ENCODE measurements around the gene ANKFN1. TPM values are rescaled to one million over a fixed set of nuclear protein-coding genes. Genes with fewer than 3 reads are reported as not detected.

Gene ANKFN1
- total and polyA plus RNA-seq, 10 of the 15 experiments (the other 5 are each of a cell fraction or from before 2014, with no cell fraction given): 0.19 TPM; not detected in 9

DNA sequence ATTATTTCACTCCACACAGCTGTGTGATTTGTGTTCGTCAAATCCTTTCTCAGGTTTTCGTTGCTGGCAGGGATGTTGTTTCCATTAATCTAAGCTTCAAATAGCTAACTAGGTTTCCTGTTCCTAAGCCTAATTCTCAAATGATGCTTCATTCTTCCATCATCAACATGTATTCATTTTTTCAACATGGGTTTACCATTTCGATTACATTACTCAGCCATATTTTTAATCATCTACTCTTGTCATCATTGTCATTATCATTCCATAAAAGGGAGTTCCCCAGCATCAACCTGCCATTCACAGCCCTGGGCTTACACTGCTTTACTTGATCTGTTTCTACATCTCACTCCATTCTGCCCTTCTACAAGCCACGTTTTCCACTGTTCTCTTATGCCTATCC, 33.3 kb upstream of the ANKFN1 start:
- FAIRE-seq (no peak), DNase-seq (ENCODE audit: low read depth, low spot score) (no peak), ATAC-seq (no peak)
- BruUV-seq (replicated peaks): no TSS peak
- no peaks in the 10 kb centered on the region for H3K4me1 ChIP-seq (ENCODE audit: control insufficient read depth, insufficient read depth, low read length)
- SMC1A ChIA-PET (ENCODE audit: uncharacterized antibody, unreplicated experiment): no interaction called here
- in situ Hi-C loops (cut with MboI): no loop called here
- H3K9ac ChIP-seq (ENCODE audit: control insufficient read depth, insufficient read depth, low read length): no peak overlapping the region
- intact Hi-C loops (cut with micrococcal nuclease; ENCODE audit: unreplicated experiment): loop anchor here (10.0 kb wide), 1 partner anchor 195 kb away; no protein-coding TSS in a partner anchor
- RAD21 ChIA-PET (ENCODE audit: unreplicated experiment): no interaction called here
- H3K27me3 ChIP-seq (replicated peaks in 1 of 2; ENCODE audit: control insufficient read depth in 2 of 2, insufficient read depth in 2 of 2, low read length in 1 of 2): no peaks in the 10 kb centered on the region
- no peaks in the 10 kb centered on the region for H4K20me1 ChIP-seq (ENCODE audit: control insufficient read depth, insufficient read depth)
- H3K9me3 ChIP-seq (replicated peaks; ENCODE audit: control insufficient read depth, insufficient read depth, low read length): no peaks in the 10 kb centered on the region
- H2AFZ ChIP-seq (ENCODE audit: control insufficient read depth, low read depth, low read length): no peak overlapping the region
- CTCF ChIA-PET: interaction anchor here (0.8 kb wide), 1 partner anchor 10 kb away, joined by 3 read pairs; no protein-coding TSS in a partner anchor
- H3K4me2 ChIP-seq (ENCODE audit: control insufficient read depth, insufficient read depth): no peak overlapping the region
- no peak overlapping the region for H3K27ac ChIP-seq (ENCODE audit: control insufficient read depth, insufficient read depth)
- H3K36me3 ChIP-seq (ENCODE audit: control insufficient read depth in 2 of 2, insufficient read depth in 2 of 2, low read length in 1 of 2): no peaks in the 10 kb centered on the region
- POLR2A ChIA-PET: interaction anchor here (0.6 kb wide), 1 partner anchor 1065 kb away, joined by 3 read pairs; no protein-coding TSS in a partner anchor
- 5% methylated on average over 4 of the region's 4 CpGs for WGBS (ENCODE audit: insufficient coverage, insufficient replicate concordance, low lambda C conversion rate, missing lambda C conversion rate)
- H3K4me3 ChIP-seq: no peak overlapping the region
- no peaks in the 10 kb centered on the region for H3K79me2 ChIP-seq (ENCODE audit: control insufficient read depth, insufficient read depth, low read length)
- TF ChIP-seq, protein P1, sequence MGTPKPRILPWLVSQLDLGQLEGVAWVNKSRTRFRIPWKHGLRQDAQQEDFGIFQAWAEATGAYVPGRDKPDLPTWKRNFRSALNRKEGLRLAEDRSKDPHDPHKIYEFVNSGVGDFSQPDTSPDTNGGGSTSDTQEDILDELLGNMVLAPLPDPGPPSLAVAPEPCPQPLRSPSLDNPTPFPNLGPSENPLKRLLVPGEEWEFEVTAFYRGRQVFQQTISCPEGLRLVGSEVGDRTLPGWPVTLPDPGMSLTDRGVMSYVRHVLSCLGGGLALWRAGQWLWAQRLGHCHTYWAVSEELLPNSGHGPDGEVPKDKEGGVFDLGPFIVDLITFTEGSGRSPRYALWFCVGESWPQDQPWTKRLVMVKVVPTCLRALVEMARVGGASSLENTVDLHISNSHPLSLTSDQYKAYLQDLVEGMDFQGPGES (IDR thresholded peaks at IDR 0.05): no peak
- no peak for TF ChIP-seq ESRRA (IDR thresholded peaks at IDR 0.05; ENCODE audit: low read length)
- no peak for TF ChIP-seq CHD1 (IDR thresholded peaks at IDR 0.05; ENCODE audit: low read depth, low read length)
- no peak for TF ChIP-seq CREM (IDR thresholded peaks at IDR 0.05; ENCODE audit: low read depth)
- no peak for TF ChIP-seq EGR1 (IDR thresholded peaks at IDR 0.05; ENCODE audit: borderline replicate concordance in 1 of 2, low read depth in 2 of 2, low read length in 2 of 2)
- TF ChIP-seq, protein P2, sequence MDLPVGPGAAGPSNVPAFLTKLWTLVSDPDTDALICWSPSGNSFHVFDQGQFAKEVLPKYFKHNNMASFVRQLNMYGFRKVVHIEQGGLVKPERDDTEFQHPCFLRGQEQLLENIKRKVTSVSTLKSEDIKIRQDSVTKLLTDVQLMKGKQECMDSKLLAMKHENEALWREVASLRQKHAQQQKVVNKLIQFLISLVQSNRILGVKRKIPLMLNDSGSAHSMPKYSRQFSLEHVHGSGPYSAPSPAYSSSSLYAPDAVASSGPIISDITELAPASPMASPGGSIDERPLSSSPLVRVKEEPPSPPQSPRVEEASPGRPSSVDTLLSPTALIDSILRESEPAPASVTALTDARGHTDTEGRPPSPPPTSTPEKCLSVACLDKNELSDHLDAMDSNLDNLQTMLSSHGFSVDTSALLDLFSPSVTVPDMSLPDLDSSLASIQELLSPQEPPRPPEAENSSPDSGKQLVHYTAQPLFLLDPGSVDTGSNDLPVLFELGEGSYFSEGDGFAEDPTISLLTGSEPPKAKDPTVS (IDR thresholded peaks at IDR 0.05; ENCODE audit: low read depth, low read length): no peak
- TF ChIP-seq CBX3 (IDR thresholded peaks at IDR 0.05; ENCODE audit: borderline replicate concordance, low read depth): no peak
- no peak for TF ChIP-seq FOXK2 (IDR thresholded peaks at IDR 0.05)
- TF ChIP-seq, protein P3, sequence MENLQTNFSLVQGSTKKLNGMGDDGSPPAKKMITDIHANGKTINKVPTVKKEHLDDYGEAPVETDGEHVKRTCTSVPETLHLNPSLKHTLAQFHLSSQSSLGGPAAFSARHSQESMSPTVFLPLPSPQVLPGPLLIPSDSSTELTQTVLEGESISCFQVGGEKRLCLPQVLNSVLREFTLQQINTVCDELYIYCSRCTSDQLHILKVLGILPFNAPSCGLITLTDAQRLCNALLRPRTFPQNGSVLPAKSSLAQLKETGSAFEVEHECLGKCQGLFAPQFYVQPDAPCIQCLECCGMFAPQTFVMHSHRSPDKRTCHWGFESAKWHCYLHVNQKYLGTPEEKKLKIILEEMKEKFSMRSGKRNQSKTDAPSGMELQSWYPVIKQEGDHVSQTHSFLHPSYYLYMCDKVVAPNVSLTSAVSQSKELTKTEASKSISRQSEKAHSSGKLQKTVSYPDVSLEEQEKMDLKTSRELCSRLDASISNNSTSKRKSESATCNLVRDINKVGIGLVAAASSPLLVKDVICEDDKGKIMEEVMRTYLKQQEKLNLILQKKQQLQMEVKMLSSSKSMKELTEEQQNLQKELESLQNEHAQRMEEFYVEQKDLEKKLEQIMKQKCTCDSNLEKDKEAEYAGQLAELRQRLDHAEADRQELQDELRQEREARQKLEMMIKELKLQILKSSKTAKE (IDR thresholded peaks at IDR 0.05; ENCODE audit: low read depth, poor library complexity, severe bottlenecking): no peak
- no peak for TF ChIP-seq NFIC (IDR thresholded peaks at IDR 0.05; ENCODE audit: low read depth, low read length)
- no peak for TF ChIP-seq MTA2 (IDR thresholded peaks at IDR 0.05; ENCODE audit: low read depth)
- no peak for TF ChIP-seq TARDBP (IDR thresholded peaks at IDR 0.05; ENCODE audit: borderline replicate concordance)
- no peak for TF ChIP-seq POLR2AphosphoS5 (IDR thresholded peaks at IDR 0.05; ENCODE audit: low read length)
- TF ChIP-seq ZBED1 (IDR thresholded peaks at IDR 0.05; ENCODE audit: borderline replicate concordance): no peak
- no peak for TF ChIP-seq LARP7 (IDR thresholded peaks at IDR 0.05)
- no peak for TF ChIP-seq JUNB (IDR thresholded peaks at IDR 0.05)
- no peak for TF ChIP-seq YY1 (IDR thresholded peaks at IDR 0.05; ENCODE audit: low read depth, low read length)
- TF ChIP-seq, protein P4, sequence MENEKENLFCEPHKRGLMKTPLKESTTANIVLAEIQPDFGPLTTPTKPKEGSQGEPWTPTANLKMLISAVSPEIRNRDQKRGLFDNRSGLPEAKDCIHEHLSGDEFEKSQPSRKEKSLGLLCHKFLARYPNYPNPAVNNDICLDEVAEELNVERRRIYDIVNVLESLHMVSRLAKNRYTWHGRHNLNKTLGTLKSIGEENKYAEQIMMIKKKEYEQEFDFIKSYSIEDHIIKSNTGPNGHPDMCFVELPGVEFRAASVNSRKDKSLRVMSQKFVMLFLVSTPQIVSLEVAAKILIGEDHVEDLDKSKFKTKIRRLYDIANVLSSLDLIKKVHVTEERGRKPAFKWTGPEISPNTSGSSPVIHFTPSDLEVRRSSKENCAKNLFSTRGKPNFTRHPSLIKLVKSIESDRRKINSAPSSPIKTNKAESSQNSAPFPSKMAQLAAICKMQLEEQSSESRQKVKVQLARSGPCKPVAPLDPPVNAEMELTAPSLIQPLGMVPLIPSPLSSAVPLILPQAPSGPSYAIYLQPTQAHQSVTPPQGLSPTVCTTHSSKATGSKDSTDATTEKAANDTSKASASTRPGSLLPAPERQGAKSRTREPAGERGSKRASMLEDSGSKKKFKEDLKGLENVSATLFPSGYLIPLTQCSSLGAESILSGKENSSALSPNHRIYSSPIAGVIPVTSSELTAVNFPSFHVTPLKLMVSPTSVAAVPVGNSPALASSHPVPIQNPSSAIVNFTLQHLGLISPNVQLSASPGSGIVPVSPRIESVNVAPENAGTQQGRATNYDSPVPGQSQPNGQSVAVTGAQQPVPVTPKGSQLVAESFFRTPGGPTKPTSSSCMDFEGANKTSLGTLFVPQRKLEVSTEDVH (IDR thresholded peaks at IDR 0.05; ENCODE audit: low read depth, partially characterized antibody): no peak
- no peak for TF ChIP-seq ZNF384 (IDR thresholded peaks at IDR 0.05; ENCODE audit: borderline replicate concordance, low read depth, low read length)
